NT2/D1 (cell line): ENCODE results near the gene PKDCC.
A peak's percentile ranks its signal among the peaks of the same experiment; 100 is the strongest.

Source experiments
- DNase-seq: peaks from one replicate; pipeline ENCODE4 v3.0.0-alpha.2; 2011; ENCODE audit warnings: low read depth, low spot score
- H3K27me3 ChIP-seq: 2 replicates; pipeline ENCODE4 v1.6.0; 2011; ENCODE audit warnings: mild to moderate bottlenecking; ENCODE audit not compliant: insufficient read length, insufficient read depth
- H3K36me3 ChIP-seq: 2 replicates; pipeline ENCODE4 v1.6.1; 2011; ENCODE audit warnings: mild to moderate bottlenecking, low read length, mixed read lengths; ENCODE audit not compliant: insufficient read depth, insufficient read length
- H3K4me1 ChIP-seq: 2 replicates; pipeline ENCODE4 v1.5.1; 2011; ENCODE audit not compliant: insufficient read depth, insufficient read length
- H3K4me3 ChIP-seq: 2 replicates; pipeline ENCODE4 v1.5.1; 2011; ENCODE audit warnings: low read depth; ENCODE audit not compliant: insufficient read length
- H3K9ac ChIP-seq: 2 replicates; pipeline ENCODE4 v1.6.0; 2011; ENCODE audit warnings: low read depth; ENCODE audit not compliant: insufficient read length
- H3K9me3 ChIP-seq: 2 replicates; pipeline ENCODE4 v1.5.1; 2011; ENCODE audit warnings: mild to moderate bottlenecking, low read length; ENCODE audit not compliant: insufficient read depth
- SUZ12 ChIP-seq: IDR thresholded peaks from 2 replicates; pipeline ENCODE4 v1.6.1; 2011; ENCODE audit not compliant: insufficient read length, insufficient read depth; ENCODE audit errors: extremely low read depth
- YY1 ChIP-seq: IDR thresholded peaks from 2 replicates; pipeline ENCODE4 v1.6.1; 2011; ENCODE audit not compliant: insufficient read length, insufficient read depth
- ZNF274 ChIP-seq: IDR thresholded peaks from 2 replicates; pipeline ENCODE4 v1.6.1; 2011; ENCODE audit warnings: mild to moderate bottlenecking, low read depth, low read length

PKDCC gene

GRCh38 chr2:42045848-42046748 lies 1.7 kb upstream of the PKDCC start:
- DNase-seq: no peak
- TF ChIP-seq YY1 (no peak), SUZ12 (no peak), ZNF274 (no peak)
- H3K4me3 ChIP-seq: peak overlapping the region; percentile 12
- no peaks in the 10 kb centered on the region for H3K9me3 ChIP-seq
- peaks cover 7% of the 10 kb centered on the region for H3K36me3 ChIP-seq
- no peaks in the 10 kb centered on the region for H3K27me3 ChIP-seq
- peaks cover 10% of the 10 kb centered on the region for H3K4me1 ChIP-seq
- peak overlapping the region; percentile 82 for H3K9ac ChIP-seq

GRCh38 chr2:42046819-42047487 lies 868 bp upstream of the PKDCC start:
- Histone ChIP-seq H3K4me1 (peaks cover 16% of the 10 kb centered on the region), H3K4me3 (peak overlapping the region; percentile 70), H3K9me3 (no peaks in the 10 kb centered on the region), H3K9ac (peak overlapping the region; percentile 86), H3K27me3 (no peaks in the 10 kb centered on the region), H3K36me3 (peaks cover 10% of the 10 kb centered on the region)
- DNase-seq: peak; percentile 94
- TF ChIP-seq SUZ12 (no peak), YY1 (no peak), ZNF274 (no peak)

- peak overlapping the region; percentile 95 for H3K9ac ChIP-seq
- TF ChIP-seq YY1 (no peak), SUZ12 (no peak), ZNF274 (no peak)
- no peaks in the 10 kb centered on the region for H3K9me3 ChIP-seq
- H3K36me3 ChIP-seq: peaks cover 15% of the 10 kb centered on the region
- no peak for DNase-seq
- peaks cover 26% of the 10 kb centered on the region for H3K4me1 ChIP-seq
- H3K4me3 ChIP-seq: peak overlapping the region; percentile 91
- H3K27me3 ChIP-seq: no peaks in the 10 kb centered on the region
Measured at GRCh38 chr2:42048299-42049220, 739 bp downstream of the PKDCC start.

GRCh38 chr2:42049221-42050009 lies 1.6 kb downstream of the PKDCC start:
- TF ChIP-seq SUZ12: no peak
- TF ChIP-seq ZNF274: no peak
- Histone ChIP-seq H3K9me3 (no peaks in the 10 kb centered on the region), H3K36me3 (peaks cover 23% of the 10 kb centered on the region), H3K4me1 (peaks cover 34% of the 10 kb centered on the region), H3K9ac (peak overlapping the region; percentile 95), H3K4me3 (peak overlapping the region; percentile 91), H3K27me3 (no peaks in the 10 kb centered on the region)
- DNase-seq: no peak

GRCh38 chr2:42050010-42050702 lies 2.3 kb downstream of the PKDCC start:
- Histone ChIP-seq H3K9me3 (no peaks in the 10 kb centered on the region), H3K36me3 (peaks cover 30% of the 10 kb centered on the region), H3K4me1 (peaks cover 32% of the 10 kb centered on the region), H3K9ac (peak overlapping the region; percentile 95), H3K4me3 (peak overlapping the region; percentile 91), H3K27me3 (no peaks in the 10 kb centered on the region)
- DNase-seq: no peak
- TF ChIP-seq ZNF274: no peak
- no peak for TF ChIP-seq SUZ12
- no peak for TF ChIP-seq YY1
